GM21447 (cell line): ENCODE data around the gene LRATD1.
"Not testable (repeated sequence)": the region's sequence is repeated elsewhere in the genome, so short reads cannot be mapped to it uniquely, and the experiment has no call there.

Experiments used
- ATAC-seq: cut with Tn5 transposase; IDR thresholded peaks from one replicate; pipeline ENCODE4 v1.9.1; 2021; ENCODE audit not compliant: unreplicated experiment

The LRATD1 gene, protein sequence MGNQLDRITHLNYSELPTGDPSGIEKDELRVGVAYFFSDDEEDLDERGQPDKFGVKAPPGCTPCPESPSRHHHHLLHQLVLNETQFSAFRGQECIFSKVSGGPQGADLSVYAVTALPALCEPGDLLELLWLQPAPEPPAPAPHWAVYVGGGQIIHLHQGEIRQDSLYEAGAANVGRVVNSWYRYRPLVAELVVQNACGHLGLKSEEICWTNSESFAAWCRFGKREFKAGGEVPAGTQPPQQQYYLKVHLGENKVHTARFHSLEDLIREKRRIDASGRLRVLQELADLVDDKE

GRCh38 chr2:14632133-14632936, at the start of gene LRATD1:
Gene LRATD1, plus strand, starts transcription at chr2:14632717. Its CDS starts 1,263 bp downstream, at chr2:14633980.
- no peak for ATAC-seq

DNA sequence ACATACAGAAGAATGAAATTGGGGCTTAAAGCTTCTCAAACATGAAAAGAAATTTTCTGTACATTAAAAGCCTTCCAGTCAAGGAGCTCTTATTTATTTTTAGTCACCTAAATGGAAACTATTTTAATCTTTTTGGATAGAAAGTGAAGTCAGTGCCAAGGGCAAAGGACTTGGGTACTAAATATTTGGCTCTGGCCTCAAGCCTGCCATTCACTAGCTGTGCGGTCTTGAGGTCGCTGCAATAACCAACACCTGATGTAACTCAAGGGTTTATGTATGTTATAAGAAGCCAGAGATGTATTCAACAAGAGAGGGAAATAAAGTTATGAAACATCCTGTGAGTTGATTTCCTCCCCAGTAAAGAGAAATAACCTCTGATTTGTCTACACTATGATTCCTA, 49.5 kb upstream of the LRATD1 start:
- no peak for ATAC-seq

- no peak for ATAC-seq
These were observed 48.7 kb upstream of the LRATD1 start for GRCh38 chr2:14583802-14584201.

DNA sequence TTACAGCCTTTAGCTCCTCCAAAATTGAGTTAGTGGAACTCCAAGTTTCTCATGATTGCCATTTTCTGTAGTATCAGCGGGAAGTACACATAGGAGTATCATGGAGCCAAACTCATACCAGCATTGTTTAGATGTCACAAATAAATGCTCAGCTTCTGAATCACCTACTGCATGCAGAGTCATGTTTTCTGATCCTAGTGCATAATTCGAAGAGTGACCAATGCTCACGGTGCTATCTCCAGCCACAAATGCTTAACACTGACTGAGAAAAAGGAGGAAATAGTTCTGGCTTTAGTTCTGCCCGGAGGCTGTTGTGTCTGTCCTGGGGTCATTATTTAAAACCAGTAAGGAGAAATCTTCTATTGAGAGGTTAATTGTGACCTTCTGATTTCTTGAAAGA, 45.4 kb upstream of the LRATD1 start:
- no peak for ATAC-seq

- no peak for ATAC-seq
These were observed 31.3 kb upstream of the LRATD1 start for GRCh38 chr2:14601156-14601770.

DNA sequence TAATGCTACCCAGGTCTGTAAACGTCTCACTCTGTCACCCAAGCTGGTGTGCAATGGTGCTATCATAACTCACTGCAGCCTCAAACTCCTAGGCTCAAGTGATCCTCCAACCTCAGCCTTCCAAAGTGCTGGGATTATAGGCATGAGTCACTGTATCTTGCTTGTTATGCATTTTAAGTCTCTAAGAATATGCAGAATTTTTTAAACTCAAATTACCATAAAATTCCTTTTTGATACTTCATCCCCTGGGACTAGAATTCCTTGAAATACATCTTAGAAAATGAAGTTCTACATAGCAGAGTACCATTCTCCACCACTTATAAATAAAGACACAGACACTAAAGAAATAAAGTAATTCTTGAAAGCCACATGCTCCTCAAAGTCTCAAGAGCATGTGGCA, 30.2 kb upstream of the LRATD1 start:
- no peak for ATAC-seq

- ATAC-seq: no peak
These were observed 28.8 kb upstream of the LRATD1 start for GRCh38 chr2:14603676-14604075.

DNA sequence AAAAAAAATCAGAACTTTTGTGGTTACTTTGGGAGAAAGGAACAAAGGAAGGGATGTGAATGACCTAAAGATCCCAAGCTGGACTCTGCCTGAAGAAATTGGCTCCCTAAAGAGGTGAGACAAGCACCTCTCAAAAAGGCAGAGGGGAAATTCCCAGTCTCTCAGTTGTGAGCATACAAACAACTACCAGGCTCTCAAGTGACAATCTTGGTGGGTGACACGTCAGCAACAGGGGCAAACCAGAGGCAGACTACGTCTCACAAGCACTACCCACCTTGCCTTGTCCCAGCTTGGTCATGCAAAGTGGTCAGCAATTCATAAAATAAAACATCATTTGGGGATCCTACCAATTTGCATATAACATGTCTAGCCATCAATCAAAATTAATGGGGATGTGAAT, 24.3 kb upstream of the LRATD1 start:
- no peak for ATAC-seq

- no peak for ATAC-seq
These were observed 18.5 kb upstream of the LRATD1 start for GRCh38 chr2:14614017-14614416.

- ATAC-seq: no peak
These were observed 17.4 kb upstream of the LRATD1 start for GRCh38 chr2:14615121-14615520.

DNA sequence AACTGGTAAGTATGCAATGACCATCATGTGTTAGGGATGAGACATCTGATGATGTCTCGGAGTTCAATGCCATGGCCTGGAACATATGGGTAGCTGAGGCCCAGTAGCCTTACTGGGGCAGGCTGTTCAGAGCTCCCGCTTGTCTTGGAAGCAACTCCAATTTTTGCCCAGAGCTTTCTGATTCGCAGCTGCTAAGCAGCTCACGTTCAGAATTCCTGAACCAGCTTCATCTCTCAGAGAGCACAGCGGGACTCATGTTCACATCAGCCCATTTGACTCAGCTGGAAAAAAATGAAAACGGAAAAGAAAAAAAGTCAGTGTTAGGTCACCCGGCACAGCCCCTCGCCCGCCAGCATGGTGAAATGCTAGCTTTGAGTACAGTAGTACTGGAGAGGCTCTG, 16.8 kb upstream of the LRATD1 start:
- no peak for ATAC-seq

- no peak for ATAC-seq
These were observed 16.2 kb upstream of the LRATD1 start for GRCh38 chr2:14616342-14616741.

DNA sequence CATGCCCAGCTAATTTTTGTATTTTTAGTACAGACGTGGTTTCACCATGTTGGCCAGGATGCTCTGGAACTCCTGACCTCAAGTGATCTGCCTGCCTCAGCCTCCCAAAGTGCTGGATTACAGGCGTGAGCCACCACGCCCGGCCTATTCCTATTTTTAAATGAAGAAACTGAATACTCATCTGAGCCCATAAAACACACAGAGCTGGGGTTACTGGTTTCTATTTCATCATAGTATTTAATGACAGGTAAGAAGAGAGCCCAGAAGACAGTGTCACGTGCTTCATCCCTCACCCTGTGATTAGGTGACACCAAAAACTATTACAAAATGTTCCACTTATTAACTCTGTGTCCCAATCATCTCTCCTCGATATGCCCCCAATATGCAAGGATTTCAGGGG, 15.6 kb upstream of the LRATD1 start:
- ATAC-seq: no peak

DNA sequence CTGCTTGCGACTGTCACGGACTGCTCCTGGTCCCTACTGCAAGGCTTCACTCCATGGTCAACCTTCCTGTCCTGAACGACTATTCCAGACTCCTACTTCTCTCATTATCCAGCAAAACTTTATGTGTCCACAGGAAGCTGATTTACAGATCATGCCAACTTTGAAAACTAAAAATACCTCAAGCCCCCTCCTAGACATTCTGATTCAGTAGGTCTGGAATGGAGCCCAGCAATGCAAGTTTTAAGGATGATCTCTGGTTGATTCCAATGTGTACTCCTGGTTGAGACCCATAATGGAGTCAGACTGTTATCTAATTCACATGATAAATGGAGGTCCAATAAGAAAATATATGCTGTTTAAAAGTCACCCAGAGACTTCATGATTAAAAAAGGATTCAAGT, 13.1 kb upstream of the LRATD1 start:
- ATAC-seq: no peak

DNA sequence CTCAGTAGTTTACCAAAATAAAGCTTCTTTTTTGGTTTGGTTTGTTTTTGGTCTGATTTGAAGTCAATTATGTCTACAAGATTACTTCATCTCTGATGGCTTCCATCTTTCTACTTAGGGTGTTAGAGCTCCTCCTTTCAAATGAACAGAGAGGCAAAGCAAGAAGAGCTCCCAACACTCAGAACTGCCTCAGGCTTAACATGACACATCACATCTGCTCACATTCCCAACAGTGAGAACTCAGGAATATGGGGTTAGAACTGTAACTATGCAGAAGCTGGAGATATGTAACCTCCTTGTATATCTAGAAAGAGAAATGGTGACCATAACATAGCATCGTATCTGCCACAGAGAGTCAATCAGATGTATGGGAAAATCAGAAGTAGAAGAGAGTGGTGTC, 11.4 kb upstream of the LRATD1 start:
- ATAC-seq: no peak

GRCh38 chr2:14621906-14622549, 10.5 kb upstream of the LRATD1 start:
- ATAC-seq: no peak

- ATAC-seq: not testable (repeated sequence)
These were observed 10.0 kb upstream of the LRATD1 start for GRCh38 chr2:14622550-14622939.

DNA sequence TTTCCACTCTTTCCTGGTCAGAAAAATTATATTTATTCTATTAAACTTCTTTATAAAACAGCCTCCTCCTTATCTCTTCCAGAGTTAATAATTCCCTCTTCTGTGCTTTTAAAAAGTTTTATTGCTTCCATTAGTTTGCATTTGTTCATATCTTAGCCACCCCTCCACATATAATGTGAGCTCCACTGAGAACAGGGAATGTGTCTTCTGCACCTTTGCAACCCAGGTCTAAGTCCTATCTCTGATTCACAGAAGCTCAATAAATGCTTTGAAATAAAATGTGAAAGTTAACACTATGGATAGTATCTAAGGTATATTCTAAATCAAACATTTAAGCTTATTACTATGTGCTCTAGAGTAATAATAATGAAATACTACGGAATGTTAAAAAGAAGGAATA, 9.3 kb upstream of the LRATD1 start:
- ATAC-seq: no peak

DNA sequence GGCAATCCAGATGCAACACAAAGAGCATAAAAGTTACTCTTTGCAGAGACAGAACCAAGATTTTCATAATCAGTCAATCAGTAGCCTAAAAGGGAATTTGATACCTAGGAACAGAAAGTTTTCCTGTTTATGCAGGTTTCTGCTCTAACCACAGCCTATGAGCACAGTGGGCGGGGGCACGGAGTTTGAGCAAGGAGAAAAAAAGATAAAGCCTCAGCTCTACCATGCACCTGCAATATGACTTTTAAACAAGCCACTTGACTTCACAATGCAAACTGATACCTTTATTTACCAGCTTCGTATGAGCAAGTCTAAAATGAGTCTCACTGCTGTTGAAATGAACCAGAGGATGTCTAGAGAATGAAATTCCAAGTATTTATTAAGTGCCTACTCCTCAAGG, 5.6 kb upstream of the LRATD1 start:
- no peak for ATAC-seq

DNA sequence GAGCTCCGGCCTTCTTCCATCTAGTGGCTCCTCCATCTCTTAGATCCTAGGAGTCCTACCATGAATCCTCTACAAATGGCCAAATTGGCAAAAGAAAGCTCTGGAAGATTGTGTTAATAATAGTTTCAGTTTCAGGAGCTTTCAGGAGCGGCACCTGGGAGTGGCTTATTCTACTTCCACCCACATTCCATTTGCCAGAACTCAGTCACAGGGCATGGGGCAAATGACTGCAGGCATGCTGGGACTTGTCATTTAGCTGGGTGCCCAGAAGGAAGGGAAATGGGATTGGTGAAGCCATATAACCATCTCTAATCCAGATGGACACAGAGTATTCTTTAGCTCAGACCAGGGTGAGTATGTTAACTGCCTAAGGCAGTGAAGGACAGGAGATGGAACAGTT, 3.6 kb upstream of the LRATD1 start:
- no peak for ATAC-seq

- no peak for ATAC-seq
These were observed 994 bp upstream of the LRATD1 start for GRCh38 chr2:14631406-14632040.
